A673 (cell line): ENCODE data around the gene TM4SF5.

Source experiments
- EZH2 ChIP-seq: fragments of 200-600 bp; sonication (generic); IDR thresholded peaks from 2 replicates; pipeline ENCODE4 v1.6.1; 2017; ENCODE audit warnings: borderline replicate concordance, low read depth, mild to moderate bottlenecking, mixed read lengths, antibody characterized with exemption, low read length; ENCODE audit not compliant: poor library complexity, severe bottlenecking
- TF ChIP-seq, protein P1 (sequence below): fragments of 300-800, 200-600 bp; sonication (generic); conservative IDR thresholded peaks from 2 replicates; pipeline ENCODE4 v1.5.1; 2017; ENCODE audit warnings: low read depth, mild to moderate bottlenecking, antibody characterized with exemption, low read length, moderate library complexity, mixed read lengths

DNA sequence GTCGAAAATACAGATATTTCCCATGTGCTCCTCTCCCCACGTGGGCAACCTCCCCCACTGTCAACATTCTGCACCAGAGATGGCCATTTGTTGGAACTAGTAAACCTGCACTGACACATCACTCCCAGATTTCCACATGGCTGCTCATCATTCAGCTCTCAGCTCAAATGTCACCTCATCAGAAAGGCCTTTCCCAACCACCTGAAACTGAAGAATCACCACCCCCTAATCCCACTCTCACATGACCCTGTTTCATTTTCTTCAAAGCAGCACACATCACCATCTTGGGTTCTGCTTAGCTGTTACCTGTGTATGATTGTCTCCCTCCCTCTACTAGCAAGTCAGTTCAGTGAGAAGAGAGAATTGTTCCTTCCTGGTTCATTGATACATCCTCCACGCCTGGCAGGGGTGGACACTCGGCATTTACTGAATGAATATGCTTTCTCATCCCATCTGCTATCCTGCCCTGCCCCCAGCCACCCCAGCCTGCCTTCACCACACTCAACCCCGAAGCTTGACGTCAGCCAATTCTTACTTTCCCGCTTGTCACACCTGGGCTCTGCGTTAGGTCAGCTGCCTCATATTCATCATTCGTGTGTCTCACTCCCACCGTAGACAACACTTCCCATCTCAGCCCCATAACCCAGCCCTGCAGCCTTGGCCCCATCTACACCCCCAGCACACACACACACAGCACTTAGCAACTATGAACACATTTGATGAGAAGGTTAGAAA lies 28.9 kb downstream of the TM4SF5 start:
- TF ChIP-seq, protein P1, sequence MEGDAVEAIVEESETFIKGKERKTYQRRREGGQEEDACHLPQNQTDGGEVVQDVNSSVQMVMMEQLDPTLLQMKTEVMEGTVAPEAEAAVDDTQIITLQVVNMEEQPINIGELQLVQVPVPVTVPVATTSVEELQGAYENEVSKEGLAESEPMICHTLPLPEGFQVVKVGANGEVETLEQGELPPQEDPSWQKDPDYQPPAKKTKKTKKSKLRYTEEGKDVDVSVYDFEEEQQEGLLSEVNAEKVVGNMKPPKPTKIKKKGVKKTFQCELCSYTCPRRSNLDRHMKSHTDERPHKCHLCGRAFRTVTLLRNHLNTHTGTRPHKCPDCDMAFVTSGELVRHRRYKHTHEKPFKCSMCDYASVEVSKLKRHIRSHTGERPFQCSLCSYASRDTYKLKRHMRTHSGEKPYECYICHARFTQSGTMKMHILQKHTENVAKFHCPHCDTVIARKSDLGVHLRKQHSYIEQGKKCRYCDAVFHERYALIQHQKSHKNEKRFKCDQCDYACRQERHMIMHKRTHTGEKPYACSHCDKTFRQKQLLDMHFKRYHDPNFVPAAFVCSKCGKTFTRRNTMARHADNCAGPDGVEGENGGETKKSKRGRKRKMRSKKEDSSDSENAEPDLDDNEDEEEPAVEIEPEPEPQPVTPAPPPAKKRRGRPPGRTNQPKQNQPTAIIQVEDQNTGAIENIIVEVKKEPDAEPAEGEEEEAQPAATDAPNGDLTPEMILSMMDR: no peak
- no peak for TF ChIP-seq EZH2
